Stimulated activated naive CD8-positive, alpha-beta T cell treated with anti-CD3 and anti-CD28 coated beads, Interleukin-15, Interleukin-2, amounts not matched to agents 100 ng/mL and 50 ng/mL, for 24 hours (primary cell): ENCODE results near the gene MICU1.
A peak's percentile ranks its signal among the peaks of the same experiment; 100 is the strongest.
"Not testable (repeated sequence)": the region's sequence is repeated elsewhere in the genome, so short reads cannot be mapped to it uniquely, and the experiment has no call there.

Source experiments
- H3K27ac Mint-ChIP-seq: one replicate; pipeline ENCODE4 v1.8.0; 2021; ENCODE audit warnings: mild to moderate bottlenecking, mixed read lengths
- H3K27me3 Mint-ChIP-seq: one replicate; pipeline ENCODE4 v1.8.0; 2021; ENCODE audit warnings: mixed read lengths
- H3K36me3 Mint-ChIP-seq: one replicate; pipeline ENCODE4 v1.8.0; 2021; ENCODE audit warnings: low read depth, mixed read lengths
- H3K4me1 Mint-ChIP-seq: one replicate; pipeline ENCODE4 v1.8.0; 2021; ENCODE audit warnings: low read depth, mixed read lengths
- H3K4me3 Mint-ChIP-seq: one replicate; pipeline ENCODE4 v1.8.0; 2021; ENCODE audit warnings: mild to moderate bottlenecking, mixed read lengths
- H3K9me3 Mint-ChIP-seq: one replicate; pipeline ENCODE4 v1.8.0; 2021; ENCODE audit warnings: mixed read lengths

Gene MICU1

GRCh38 chr10:72364239-72364777, 261.6 kb downstream of the MICU1 start:
- Mint-ChIP-seq H3K36me3 (peaks cover 7% of the 10 kb centered on the region), H3K27me3 (no peaks in the 10 kb centered on the region), H3K9me3 (no peaks in the 10 kb centered on the region), H3K4me1 (peaks cover 14% of the 10 kb centered on the region), H3K4me3 (no peak overlapping the region), H3K27ac (peak overlapping the region; percentile 57)

GRCh38 chr10:72356987-72357386, 268.9 kb downstream of the MICU1 start:
- H3K4me3 Mint-ChIP-seq, result no peak overlapping the region
- H3K4me1 Mint-ChIP-seq, result peaks cover 26% of the 10 kb centered on the region
- no peaks in the 10 kb centered on the region for H3K27me3 Mint-ChIP-seq
- no peak overlapping the region for H3K27ac Mint-ChIP-seq
- no peaks in the 10 kb centered on the region for H3K9me3 Mint-ChIP-seq
- peaks cover 8% of the 10 kb centered on the region for H3K36me3 Mint-ChIP-seq

DNA sequence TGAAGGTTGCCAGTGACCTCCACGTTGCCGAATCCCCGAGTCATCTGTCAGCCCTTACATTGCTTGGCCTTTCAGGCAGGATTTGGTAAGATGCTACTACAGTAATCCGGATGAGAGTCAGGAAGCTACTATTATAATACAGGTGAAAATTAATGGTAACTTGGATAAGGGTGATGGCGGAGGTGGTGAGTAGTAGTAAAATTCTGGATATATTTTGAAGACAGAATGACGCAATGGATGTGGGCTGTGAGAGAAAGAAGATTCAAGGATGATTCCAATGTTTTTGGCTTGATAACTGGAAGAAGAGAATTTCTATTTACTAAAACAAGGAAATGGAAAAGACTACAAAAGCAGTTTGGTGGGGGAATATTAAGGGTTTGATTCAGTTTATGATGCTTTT, 269.8 kb downstream of the MICU1 start:
- H3K27ac Mint-ChIP-seq, result no peak overlapping the region
- no peaks in the 10 kb centered on the region for H3K27me3 Mint-ChIP-seq
- H3K9me3 Mint-ChIP-seq, result no peaks in the 10 kb centered on the region
- H3K4me1 Mint-ChIP-seq, result peaks cover 31% of the 10 kb centered on the region
- H3K36me3 Mint-ChIP-seq, result peaks cover 9% of the 10 kb centered on the region
- peak overlapping the region; percentile 43 for H3K4me3 Mint-ChIP-seq

DNA sequence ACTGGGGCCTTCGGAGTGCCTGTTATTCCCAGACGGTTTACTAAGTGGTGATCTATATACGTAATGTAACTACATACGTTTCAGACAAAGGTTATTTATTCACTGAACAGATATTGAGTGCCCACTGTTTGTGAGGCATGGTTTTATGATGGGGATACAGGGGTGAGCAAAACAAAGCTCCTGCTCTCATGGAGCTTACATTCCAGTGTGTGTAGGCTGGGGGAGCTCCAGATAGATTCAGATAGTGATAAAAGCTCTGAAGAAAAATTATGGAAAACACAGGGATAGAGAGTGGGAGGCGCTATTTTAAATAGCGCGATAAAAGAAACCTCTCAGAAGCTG, 270.7 kb downstream of the MICU1 start:
- peak overlapping the region; percentile 96 for H3K4me3 Mint-ChIP-seq
- peak overlapping the region; percentile 98 for H3K27ac Mint-ChIP-seq
- peaks cover 15% of the 10 kb centered on the region for H3K36me3 Mint-ChIP-seq
- peaks cover 35% of the 10 kb centered on the region for H3K4me1 Mint-ChIP-seq
- no peaks in the 10 kb centered on the region for H3K9me3 Mint-ChIP-seq
- no peaks in the 10 kb centered on the region for H3K27me3 Mint-ChIP-seq

DNA sequence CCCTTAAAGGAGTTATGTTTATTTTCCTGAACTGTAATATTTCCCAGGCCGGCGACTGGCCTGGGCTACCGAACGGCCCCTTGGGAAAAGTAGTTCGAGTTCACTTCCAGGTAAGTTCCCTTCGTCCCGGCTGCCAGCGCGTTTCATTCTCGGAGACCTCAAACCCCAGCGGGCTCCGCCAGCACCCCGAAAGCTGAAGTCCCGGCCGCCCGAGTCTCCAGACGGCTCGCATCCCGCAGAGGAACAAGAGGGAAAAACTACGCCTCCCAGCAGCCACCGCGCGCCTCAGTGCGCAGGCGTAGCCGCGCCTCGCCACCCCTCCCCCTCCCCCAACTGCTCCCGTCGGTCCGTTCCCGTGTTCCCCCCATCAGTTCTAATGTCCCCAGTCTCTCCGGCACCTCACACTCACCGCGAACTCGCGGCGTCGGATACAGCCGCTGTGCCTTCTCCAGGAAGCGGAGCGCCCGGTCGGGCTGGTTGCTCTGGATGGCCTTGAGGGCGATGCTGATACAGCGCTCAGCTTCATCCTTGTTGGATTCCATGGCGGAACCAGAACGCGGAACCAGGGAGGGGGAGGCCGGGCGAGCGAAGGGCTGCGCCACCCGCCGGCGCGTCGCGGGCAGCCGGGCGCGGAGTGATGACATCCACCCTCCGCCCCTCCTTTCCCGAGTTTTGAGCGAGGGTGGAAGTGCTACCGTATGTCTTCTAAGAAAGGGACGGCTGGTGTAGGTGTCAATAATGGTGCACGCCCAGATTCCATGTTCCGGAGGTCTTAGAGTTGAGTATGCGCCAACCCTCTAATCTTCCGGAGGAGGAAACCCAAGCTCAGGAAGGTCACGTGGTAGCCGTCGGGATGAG, 271.3 kb downstream of the MICU1 start, which contains the start of gene DNAJB12:
DNAJB12 (minus strand) TSS at position 564 of the 858 bp plus-strand sequence; CDS start at position 542, 22 bp downstream.
- peaks cover 38% of the 10 kb centered on the region for H3K4me1 Mint-ChIP-seq
- H3K4me3 Mint-ChIP-seq, result peak within 1 kb of the TSS; percentile 96
- no peaks in the 10 kb centered on the region for H3K27me3 Mint-ChIP-seq
- H3K36me3 Mint-ChIP-seq, result peaks cover 19% of the 10 kb centered on the region
- no peaks in the 10 kb centered on the region for H3K9me3 Mint-ChIP-seq
- peak within 1 kb of the TSS; percentile 98 for H3K27ac Mint-ChIP-seq

DNA sequence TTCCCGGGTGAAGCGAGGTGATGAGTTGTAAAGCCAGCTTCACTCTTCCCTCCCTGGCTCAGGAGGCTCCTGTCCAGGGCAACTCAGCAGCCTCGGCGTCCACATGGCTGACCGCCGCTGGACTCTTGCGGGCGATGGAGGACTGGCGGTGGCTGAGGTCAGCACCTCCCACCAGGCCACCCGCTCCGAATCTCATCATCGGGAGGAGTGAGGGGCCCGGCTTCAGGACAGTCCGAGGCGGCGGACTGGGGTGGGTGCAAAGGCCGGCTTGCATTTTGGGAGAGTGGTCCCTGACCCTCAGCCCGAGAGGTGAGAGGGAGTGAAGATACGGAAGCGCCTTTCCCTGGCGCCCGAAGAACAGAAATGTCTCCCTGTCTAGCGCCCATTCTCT, 271.9 kb downstream of the MICU1 start:
- Mint-ChIP-seq H3K4me1 (peaks cover 38% of the 10 kb centered on the region), H3K27me3 (no peaks in the 10 kb centered on the region), H3K27ac (peak overlapping the region; percentile 98), H3K9me3 (no peaks in the 10 kb centered on the region), H3K4me3 (peak overlapping the region; percentile 96), H3K36me3 (peaks cover 24% of the 10 kb centered on the region)

DNA sequence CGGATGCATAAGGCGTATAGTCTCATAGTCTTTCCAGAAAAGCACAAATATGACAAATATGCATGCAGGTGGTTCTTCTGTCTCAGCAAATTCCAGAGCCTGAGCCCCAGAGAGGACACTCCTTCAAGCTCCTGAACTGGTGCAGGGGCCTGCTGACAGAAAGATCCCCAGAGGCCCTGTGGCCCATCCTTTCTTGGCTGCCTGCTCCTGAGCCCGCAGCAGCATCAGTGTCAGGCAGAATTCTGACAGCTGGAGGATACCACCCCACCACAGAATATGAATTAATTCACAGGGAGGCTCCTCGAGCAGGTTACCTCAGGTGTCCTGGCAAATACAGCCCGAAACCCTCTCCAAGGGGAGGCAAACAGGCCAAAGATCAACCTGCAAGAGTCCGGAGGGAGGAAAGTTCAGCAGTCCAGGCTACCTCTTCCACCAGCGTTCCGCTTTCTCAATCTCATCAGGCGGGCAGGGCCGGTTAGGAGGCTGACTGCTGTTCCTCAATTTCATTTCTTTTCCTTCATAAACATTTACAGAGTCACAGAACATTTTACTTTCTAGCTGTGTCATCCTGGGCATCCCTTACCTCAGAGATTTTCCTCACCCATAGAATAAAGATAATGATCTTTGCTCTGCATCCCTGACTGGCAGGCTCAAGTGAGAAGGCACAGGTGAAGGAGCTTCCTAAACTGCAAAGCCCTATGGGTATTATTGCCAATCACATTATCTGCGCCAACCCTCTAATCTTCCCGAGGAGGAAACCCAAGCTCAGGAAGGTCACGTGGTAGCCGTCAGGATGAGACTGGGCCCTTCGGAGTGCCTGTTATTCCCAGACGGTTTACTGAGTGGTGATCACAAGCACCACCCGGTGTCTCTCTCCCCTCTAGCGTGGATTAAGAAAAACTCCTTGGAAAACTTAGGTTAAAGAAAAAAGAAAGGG, 272.6 kb downstream of the MICU1 start:
- Mint-ChIP-seq H3K36me3 (peaks cover 29% of the 10 kb centered on the region), H3K4me3 (peak overlapping the region; percentile 96), H3K4me1 (peaks cover 38% of the 10 kb centered on the region), H3K9me3 (no peaks in the 10 kb centered on the region), H3K27ac (peak overlapping the region; percentile 98), H3K27me3 (no peaks in the 10 kb centered on the region)

- Mint-ChIP-seq H3K4me3 (no peak overlapping the region), H3K9me3 (no peaks in the 10 kb centered on the region), H3K27me3 (no peaks in the 10 kb centered on the region), H3K27ac (no peak overlapping the region), H3K4me1 (peaks cover 38% of the 10 kb centered on the region), H3K36me3 (peaks cover 29% of the 10 kb centered on the region)
Observed at GRCh38 chr10:72351479-72351878, 274.4 kb downstream of the MICU1 start.

GRCh38 chr10:72349438-72349837, 276.4 kb downstream of the MICU1 start:
- Mint-ChIP-seq H3K36me3 (peaks cover 30% of the 10 kb centered on the region), H3K27ac (no peak overlapping the region), H3K9me3 (no peaks in the 10 kb centered on the region), H3K4me3 (no peak overlapping the region), H3K4me1 (peaks cover 42% of the 10 kb centered on the region), H3K27me3 (no peaks in the 10 kb centered on the region)

DNA sequence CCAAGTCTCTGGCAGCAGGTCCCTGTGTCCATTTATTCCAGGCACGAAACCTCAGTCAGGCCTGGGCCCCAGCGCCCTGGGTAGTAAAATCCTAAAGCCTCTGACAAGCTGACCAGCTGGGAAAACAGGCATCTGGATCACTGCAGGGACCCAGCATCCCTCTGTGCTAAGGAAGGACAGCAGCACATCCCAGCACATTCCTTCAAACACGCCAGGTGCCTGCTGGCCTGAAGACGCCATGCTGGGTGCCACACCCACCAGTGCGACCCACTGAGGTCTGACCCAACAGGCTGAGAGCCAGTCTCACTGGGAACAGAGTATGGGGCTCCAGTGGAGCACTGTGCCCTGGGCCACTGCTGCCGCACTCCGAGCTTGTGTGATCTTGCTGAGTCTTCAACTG, 277.6 kb downstream of the MICU1 start:
- Mint-ChIP-seq H3K4me3 (no peak overlapping the region), H3K27ac (no peak overlapping the region), H3K36me3 (peaks cover 36% of the 10 kb centered on the region), H3K27me3 (no peaks in the 10 kb centered on the region), H3K4me1 (peaks cover 41% of the 10 kb centered on the region), H3K9me3 (no peaks in the 10 kb centered on the region)

DNA sequence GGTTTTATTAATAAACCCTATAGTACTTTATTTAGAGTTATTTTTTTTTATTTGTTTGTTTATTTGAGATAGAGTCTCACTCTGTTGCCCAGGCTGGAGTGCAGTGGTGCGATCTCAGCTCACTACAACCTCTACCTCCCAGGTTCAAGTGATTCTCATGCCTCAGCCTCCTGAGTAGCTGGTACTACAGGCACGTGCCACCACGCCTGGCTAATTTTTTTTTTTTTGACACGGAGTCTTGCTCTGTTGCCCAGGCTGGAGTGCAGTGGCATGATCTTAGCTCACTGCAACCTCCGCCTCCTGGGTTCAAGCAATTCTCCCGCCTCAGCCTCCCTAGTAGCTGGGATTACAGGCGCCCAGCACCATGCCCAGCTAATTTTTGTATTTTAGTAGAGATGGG, 279.8 kb downstream of the MICU1 start:
- H3K27ac Mint-ChIP-seq, H3K4me3 Mint-ChIP-seq, H3K9me3 Mint-ChIP-seq, H3K27me3 Mint-ChIP-seq: not testable (repeated sequence)
- H3K4me1 Mint-ChIP-seq, result peaks cover 23% of the 10 kb centered on the region
- H3K36me3 Mint-ChIP-seq, result peaks cover 30% of the 10 kb centered on the region

DNA sequence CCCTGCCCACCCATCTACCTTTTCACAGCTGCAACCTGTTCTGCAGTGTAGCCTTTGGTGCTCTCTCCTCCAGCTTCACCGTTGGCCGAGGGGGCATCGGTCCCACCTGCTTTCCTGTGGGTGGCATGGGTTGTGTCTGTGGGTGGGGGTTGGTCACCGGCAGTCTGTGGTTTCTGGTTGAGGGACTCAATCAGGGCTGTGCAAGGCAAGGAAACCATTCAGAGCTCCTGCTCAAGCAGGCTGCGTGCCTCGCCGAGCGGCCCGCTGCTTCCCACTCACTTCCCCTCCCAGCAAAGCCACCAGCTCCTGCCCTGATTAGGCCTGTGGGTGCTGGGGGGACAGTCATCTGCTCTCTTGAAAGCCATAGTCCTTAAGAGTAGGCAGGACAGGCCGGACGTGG, 280.9 kb downstream of the MICU1 start:
- H3K27me3 Mint-ChIP-seq, result no peaks in the 10 kb centered on the region
- H3K4me3 Mint-ChIP-seq, result no peak overlapping the region
- H3K9me3 Mint-ChIP-seq, result no peaks in the 10 kb centered on the region
- H3K36me3 Mint-ChIP-seq, result peaks cover 33% of the 10 kb centered on the region
- H3K27ac Mint-ChIP-seq, result peak overlapping the region; percentile 52
- peaks cover 29% of the 10 kb centered on the region for H3K4me1 Mint-ChIP-seq

DNA sequence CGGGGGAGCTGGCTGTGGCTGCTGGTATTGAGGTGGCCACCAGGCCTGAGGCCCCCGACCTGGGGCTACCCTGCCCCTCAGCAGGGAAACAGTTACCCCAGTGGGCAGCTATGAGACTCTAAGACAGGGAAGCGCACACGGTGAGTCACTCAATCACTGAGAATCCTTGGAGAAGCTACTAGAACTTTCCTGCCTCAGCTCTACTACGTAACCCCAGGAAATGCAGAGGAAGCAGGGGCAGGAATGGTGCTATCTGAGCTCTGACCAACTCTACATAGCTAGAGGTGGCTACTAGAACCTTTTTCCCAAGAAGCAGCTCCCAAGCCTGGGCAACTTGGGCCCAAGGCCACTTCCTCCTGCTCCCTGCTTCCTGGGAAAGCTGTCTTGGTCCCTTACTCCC, 283.0 kb downstream of the MICU1 start:
- no peak overlapping the region for H3K27ac Mint-ChIP-seq
- no peak overlapping the region for H3K4me3 Mint-ChIP-seq
- H3K36me3 Mint-ChIP-seq, result peaks cover 21% of the 10 kb centered on the region
- no peaks in the 10 kb centered on the region for H3K27me3 Mint-ChIP-seq
- peaks cover 26% of the 10 kb centered on the region for H3K4me1 Mint-ChIP-seq
- H3K9me3 Mint-ChIP-seq, result no peaks in the 10 kb centered on the region

DNA sequence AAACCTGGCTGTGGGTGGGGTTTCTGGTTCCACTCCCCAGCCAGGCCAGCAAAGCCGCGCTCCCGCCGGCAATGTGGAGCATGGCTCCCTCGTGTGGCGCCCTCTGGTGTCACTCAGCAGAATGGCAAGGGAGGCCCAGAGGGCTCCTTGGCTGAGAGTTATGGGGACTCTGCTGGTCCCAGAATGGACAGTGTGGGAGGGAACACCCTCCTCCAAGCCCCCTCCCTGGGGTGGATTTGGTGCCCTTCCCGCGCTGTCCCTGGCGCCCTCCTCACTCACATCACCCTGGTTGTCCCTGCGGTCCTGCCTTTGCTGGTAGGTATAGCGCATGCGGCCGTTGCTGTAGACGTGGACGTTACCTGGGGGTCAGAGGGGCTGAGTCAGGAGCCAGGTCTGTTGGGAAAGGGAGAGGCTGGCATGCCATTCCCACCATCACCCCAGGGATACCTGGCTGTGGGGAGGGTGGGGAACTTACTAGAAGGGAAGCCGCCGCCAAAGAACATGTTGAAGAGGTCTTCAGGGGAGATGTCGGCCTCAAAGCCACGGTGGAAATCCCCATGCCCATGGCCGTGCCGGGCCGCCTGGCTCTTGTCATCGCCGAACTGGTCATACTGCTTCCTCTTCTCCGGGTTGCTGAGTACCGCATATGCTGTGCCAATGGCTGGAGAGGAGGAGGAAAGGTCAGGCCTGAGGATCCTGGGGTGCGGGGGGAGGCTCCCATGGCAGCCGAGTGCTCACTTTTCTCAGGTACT, 285.2 kb downstream of the MICU1 start:
- Mint-ChIP-seq H3K27ac (no peak overlapping the region), H3K4me3 (no peak overlapping the region), H3K27me3 (no peaks in the 10 kb centered on the region), H3K9me3 (no peaks in the 10 kb centered on the region), H3K4me1 (peaks cover 43% of the 10 kb centered on the region), H3K36me3 (peaks cover 33% of the 10 kb centered on the region)
